ENCODE measurements around the gene RAB3C. TPM values are rescaled to one million over a fixed set of nuclear protein-coding genes. Genes with fewer than 3 reads are reported as not detected.

The RAB3C gene
- polyA plus RNA-seq, 3 donors, result 0.34 to 5.5 (median 2.7) TPM

- 77 to 79% (median 78%) methylated on average over 3 of the region's 3 CpGs for WGBS, 3 donors
- H3K27ac ChIP-seq (ENCODE audit: low read depth, low read length), result no peak overlapping the region
Observed at GRCh38 chr5:58836351-58836750, 253.5 kb downstream of the RAB3C start.

- no peak overlapping the region for H3K27ac ChIP-seq (ENCODE audit: low read depth, low read length)
Observed at GRCh38 chr5:58838729-58839128, 255.9 kb downstream of the RAB3C start.

- H3K27ac ChIP-seq (ENCODE audit: low read depth, low read length), result no peak overlapping the region
- WGBS, 3 donors, result 86 to 99% (median 90%) methylated on average over 2 of the region's 2 CpGs
Observed at GRCh38 chr5:58842852-58843251, 260.0 kb downstream of the RAB3C start.

- 64 to 69% (median 69%) methylated on average over 2 of the region's 2 CpGs for WGBS, 3 donors
- H3K27ac ChIP-seq (ENCODE audit: low read depth, low read length), result no peak overlapping the region
Observed at GRCh38 chr5:58844395-58844794, 261.5 kb downstream of the RAB3C start.

- WGBS, 3 donors, result 83 to 94% (median 94%) methylated on average over 5 of the region's 5 CpGs
- no peak overlapping the region for H3K27ac ChIP-seq (ENCODE audit: low read depth, low read length)
Observed at GRCh38 chr5:58847041-58847440, 264.2 kb downstream of the RAB3C start.

GRCh38 chr5:58849223-58849622 is 266.3 kb downstream of the RAB3C start:
- 15 to 48% (median 43%) methylated on average over 1 of the region's 1 CpG for WGBS, 3 donors

GRCh38 chr5:58849921-58850667 is 267.2 kb downstream of the RAB3C start:
- H3K27ac ChIP-seq (ENCODE audit: low read depth, low read length), result no peak overlapping the region

More at GRCh38 chr5:58849223-58849622, 266.3 kb downstream of the RAB3C start:
- H3K27ac ChIP-seq (ENCODE audit: low read depth, low read length), result no peak overlapping the region

GRCh38 chr5:58851153-58851552 is 268.3 kb downstream of the RAB3C start:
- WGBS, 3 donors, result 75 to 87% (median 80%) methylated on average over 7 of the region's 7 CpGs
- H3K27ac ChIP-seq (ENCODE audit: low read depth, low read length), result no peak overlapping the region

More at GRCh38 chr5:58849921-58850667, 267.2 kb downstream of the RAB3C start:
- WGBS, 3 donors, result 22 to 56% (median 38%) methylated on average over 3 of the region's 3 CpGs

- H3K27ac ChIP-seq (ENCODE audit: low read depth, low read length), result no peak overlapping the region
- WGBS, 3 donors, result 93 to 98% (median 95%) methylated on average over 5 of the region's 5 CpGs
Observed at GRCh38 chr5:58851571-58851970, 268.7 kb downstream of the RAB3C start.

GRCh38 chr5:58852566-58852965 is 269.7 kb downstream of the RAB3C start:
- 70 to 78% (median 74%) methylated on average over 1 of the region's 1 CpG for WGBS, 3 donors

GRCh38 chr5:58854441-58854840 is 271.6 kb downstream of the RAB3C start:
- no peak overlapping the region for H3K27ac ChIP-seq (ENCODE audit: low read depth, low read length)
- WGBS, 3 donors, result 87 to 96% (median 92%) methylated on average over 2 of the region's 2 CpGs

More at GRCh38 chr5:58852566-58852965, 269.7 kb downstream of the RAB3C start:
- no peak overlapping the region for H3K27ac ChIP-seq (ENCODE audit: low read depth, low read length)

- WGBS, 3 donors, result 43 to 75% (median 74%) methylated on average over 8 of the region's 8 CpGs
- H3K27ac ChIP-seq (ENCODE audit: low read depth, low read length), result no peak overlapping the region
Observed at GRCh38 chr5:58855851-58856739, 273.2 kb downstream of the RAB3C start.

- H3K27ac ChIP-seq (ENCODE audit: low read depth, low read length), result no peak overlapping the region
- WGBS, 3 donors, result 46 to 50% (median 48%) methylated on average over 2 of the region's 2 CpGs
Observed at GRCh38 chr5:58857609-58858008, 274.7 kb downstream of the RAB3C start.

- no peak overlapping the region for H3K27ac ChIP-seq (ENCODE audit: low read depth, low read length)
Observed at GRCh38 chr5:58860680-58861079, 277.8 kb downstream of the RAB3C start.

GRCh38 chr5:58868931-58869330 is 286.1 kb downstream of the RAB3C start:
- WGBS, 3 donors, result 43 to 75% (median 72%) methylated on average over 8 of the region's 8 CpGs
- H3K27ac ChIP-seq (ENCODE audit: low read depth, low read length), result no peak overlapping the region

- no peak overlapping the region for H3K27ac ChIP-seq (ENCODE audit: low read depth, low read length)
- 51 to 62% (median 54%) methylated on average over 3 of the region's 3 CpGs for WGBS, 3 donors
Observed at GRCh38 chr5:58871648-58872242, 288.9 kb downstream of the RAB3C start.

GRCh38 chr5:58872670-58873273 is 289.9 kb downstream of the RAB3C start:
- 81 to 91% (median 88%) methylated on average over 5 of the region's 5 CpGs for WGBS, 3 donors
- no peak overlapping the region for H3K27ac ChIP-seq (ENCODE audit: low read depth, low read length)

GRCh38 chr5:58875599-58875998 is 292.7 kb downstream of the RAB3C start:
- H3K27ac ChIP-seq (ENCODE audit: low read depth, low read length), result no peak overlapping the region
- WGBS, 3 donors, result 71 to 77% (median 76%) methylated on average over 3 of the region's 3 CpGs

- 60 to 81% (median 78%) methylated on average over 2 of the region's 2 CpGs for WGBS, 3 donors
- no peak overlapping the region for H3K27ac ChIP-seq (ENCODE audit: low read depth, low read length)
Observed at GRCh38 chr5:58885260-58885659, 302.4 kb downstream of the RAB3C start.

Measured in adipose tissue (tissue), 3 donors.